ENCODE measurements around the gene LRWD1.
"Not testable (repeated sequence)": the region's sequence is repeated elsewhere in the genome, so short reads cannot be mapped to it uniquely, and the experiment has no call there.

LRWD1 gene

GRCh38 chr7:102468478-102469350, 3.9 kb downstream of the LRWD1 start:
- DNase-seq, result no peak

GRCh38 chr7:102469351-102469971, 4.7 kb downstream of the LRWD1 start:
- DNase-seq, result no peak

- no peak for DNase-seq
These were observed 5.4 kb downstream of the LRWD1 start for GRCh38 chr7:102469972-102470825.

- no peak for DNase-seq
These were observed 7.0 kb downstream of the LRWD1 start for GRCh38 chr7:102471791-102472125.

GRCh38 chr7:102472126-102473041, 7.6 kb downstream of the LRWD1 start:
- DNase-seq, result no peak

- DNase-seq, result no peak
These were observed 8.6 kb downstream of the LRWD1 start for GRCh38 chr7:102473271-102473991.

- not testable (repeated sequence) for DNase-seq
These were observed 9.3 kb downstream of the LRWD1 start for GRCh38 chr7:102474116-102474515.

- not testable (repeated sequence) for DNase-seq
These were observed 10.1 kb downstream of the LRWD1 start for GRCh38 chr7:102474736-102475435.

- peak; percentile 74 for DNase-seq
These were observed 13.8 kb downstream of the LRWD1 start, which contains the start of gene POLR2J for GRCh38 chr7:102478314-102479208. Gene POLR2J, minus strand, starts transcription at chr7:102478922. Its CDS starts 62 bp downstream, at chr7:102478860.

- DNase-seq, result not testable (repeated sequence)
These were observed 14.4 kb downstream of the LRWD1 start for GRCh38 chr7:102479209-102479584.

- DNase-seq, result not testable (repeated sequence)
These were observed 15.3 kb downstream of the LRWD1 start for GRCh38 chr7:102479982-102480637.

GRCh38 chr7:102481962-102482361, 17.2 kb downstream of the LRWD1 start:
- not testable (repeated sequence) for DNase-seq

GRCh38 chr7:102484317-102484716, 19.5 kb downstream of the LRWD1 start:
- DNase-seq, result not testable (repeated sequence)

- not testable (repeated sequence) for DNase-seq
These were observed 25.8 kb downstream of the LRWD1 start for GRCh38 chr7:102490529-102491075.

- not testable (repeated sequence) for DNase-seq
These were observed 28.6 kb downstream of the LRWD1 start for GRCh38 chr7:102493220-102493935.

GRCh38 chr7:102494026-102494425, 29.2 kb downstream of the LRWD1 start:
- DNase-seq, result not testable (repeated sequence)

GRCh38 chr7:102494473-102495149, 29.8 kb downstream of the LRWD1 start:
- not testable (repeated sequence) for DNase-seq
